Cardiac fibroblast (primary cell): Measurements from ENCODE around the gene MAU2.

Source experiments
- DNase-seq, 2 donors: peaks; one replicate each; pipeline versions ENCODE4 v3.0.0 to v3.0.0-alpha.2; 2010; ENCODE audit warnings: low read depth in 2 of 2
- H3K4me3 ChIP-seq, 2 donors: replicated peaks in 1 of 2; 1 replicate in 1 of 2; 2 replicates in 1 of 2; pipeline ENCODE4 v1.5.1; 2011; ENCODE audit warnings: low read depth in 2 of 2, low read length in 2 of 2, mild to moderate bottlenecking in 2 of 2, moderate library complexity in 1 of 2
- CTCF ChIP-seq: IDR thresholded peaks from one replicate; pipeline ENCODE4 v1.5.1; 2011; ENCODE audit warnings: low read depth, mild to moderate bottlenecking, low read length, inconsistent platforms

Gene MAU2

GRCh38 chr19:19381007-19381926 lies 60.6 kb downstream of the MAU2 start:
- no peak overlapping the region for H3K4me3 ChIP-seq
- TF ChIP-seq CTCF = no peak
- no peak for DNase-seq

GRCh38 chr19:19382118-19382517 lies 61.5 kb downstream of the MAU2 start:
- no peak for DNase-seq

GRCh38 chr19:19384486-19384885 lies 63.9 kb downstream of the MAU2 start:
- DNase-seq = no peak
- TF ChIP-seq CTCF = no peak
- H3K4me3 ChIP-seq = peak overlapping the region; percentile 25 to 61

More at GRCh38 chr19:19382118-19382517, 61.5 kb downstream of the MAU2 start:
- no peak overlapping the region for H3K4me3 ChIP-seq
- TF ChIP-seq CTCF = no peak

GRCh38 chr19:19385131-19385895 lies 64.7 kb downstream of the MAU2 start:
- DNase-seq = peak; percentile 100
- peak; percentile 1 for TF ChIP-seq CTCF
- peak overlapping the region; percentile 35 to 83 for H3K4me3 ChIP-seq

GRCh38 chr19:19385896-19386869 lies 65.6 kb downstream of the MAU2 start:
- DNase-seq = peak in 1 of 2 donors; percentile 42
- TF ChIP-seq CTCF = peak; percentile 21
- H3K4me3 ChIP-seq = peak overlapping the region; percentile 83 to 85

- H3K4me3 ChIP-seq = peak overlapping the region; percentile 83 to 85
- no peak for DNase-seq
- no peak for TF ChIP-seq CTCF
Observed at GRCh38 chr19:19387108-19387507, 66.5 kb downstream of the MAU2 start.
